OCI-LY7 (cell line): ENCODE results near the gene INPP5A. TPM values are rescaled to one million over a fixed set of nuclear protein-coding genes. Genes with fewer than 3 reads are reported as not detected.

Experiments used
- BruUV-seq: library from RNA; stranded (reverse); fragments of 400-500 nt; replicated peaks from 2 replicates; lab custom pipeline; 2021; lab: Mats Ljungman, UMichigan
- CTCF ChIA-PET: fragments of 300-600 bp; sonication (Branson Sonifier 250); formaldehyde crosslinking; loops from one replicate; lab custom pipeline; 2022; ENCODE audit warnings: antibody characterized with exemption; ENCODE audit not compliant: unreplicated experiment; lab: Charles Lee
- POLR2A ChIA-PET: fragments of 300-600 bp; sonication (Branson Sonifier 250); formaldehyde crosslinking; loops from one replicate; lab custom pipeline; 2022; ENCODE audit warnings: antibody characterized with exemption; lab: Charles Lee
- DNase-seq: peaks from one replicate; pipeline ENCODE4 v3.0.0-alpha.2; 2015; ENCODE audit warnings: low spot score
- H2AFZ ChIP-seq: fragments of 200-600 bp; sonication (generic), shearing (Covaris generic); 2 replicates; pipeline ENCODE4 v1.6.1; 2014; ENCODE audit warnings: mild to moderate bottlenecking, antibody characterized with exemption, low read length, moderate library complexity
- H3K27ac ChIP-seq: fragments of 200-600 bp; sonication (generic); 2 replicates; pipeline ENCODE4 v1.5.1; 2014; ENCODE audit warnings: mixed run types, low read depth, mild to moderate bottlenecking, moderate library complexity, low read length, inconsistent platforms; ENCODE audit not compliant: poor library complexity, severe bottlenecking
- H3K36me3 ChIP-seq: fragments of 200-600 bp; sonication (generic); 2 replicates; pipeline ENCODE4 v1.6.1; 2014; ENCODE audit warnings: mild to moderate bottlenecking, antibody characterized with exemption, low read length, moderate library complexity, mixed read lengths; ENCODE audit not compliant: insufficient read depth
- H3K4me1 ChIP-seq: fragments of 200-600 bp; sonication (generic); 2 replicates; pipeline ENCODE4 v1.5.1; 2014; ENCODE audit warnings: mild to moderate bottlenecking, low read length; ENCODE audit not compliant: insufficient read depth, poor library complexity, severe bottlenecking
- H3K4me2 ChIP-seq: fragments of 200-600 bp; sonication (generic); 2 replicates; pipeline ENCODE4 v1.6.1; 2014; ENCODE audit warnings: mild to moderate bottlenecking, low read length
- H3K4me3 ChIP-seq: fragments of 200-600 bp; sonication (generic); 2 replicates; pipeline ENCODE4 v1.5.1; 2014; ENCODE audit warnings: mild to moderate bottlenecking, low read depth, low read length; ENCODE audit not compliant: poor library complexity, severe bottlenecking
- H3K79me2 ChIP-seq: fragments of 200-600 bp; sonication (generic); 2 replicates; pipeline ENCODE4 v1.6.1; 2016; ENCODE audit warnings: low read depth, mild to moderate bottlenecking, low read length, moderate library complexity, mixed read lengths; ENCODE audit not compliant: insufficient read depth
- H3K9me2 ChIP-seq: fragments of 200-600 bp; sonication (generic); 2 replicates; pipeline ENCODE4 v1.6.1; 2016; ENCODE audit warnings: mild to moderate bottlenecking, low read length, mixed read lengths; ENCODE audit not compliant: insufficient read depth
- H3K9me3 ChIP-seq: fragments of 200-600 bp; sonication (generic); 2 replicates; pipeline ENCODE4 v1.6.1; 2014; ENCODE audit warnings: mild to moderate bottlenecking, mixed run types, low read length, mixed read lengths
- H4K20me1 ChIP-seq: fragments of 200-600 bp; sonication (generic); 2 replicates; pipeline ENCODE4 v1.6.1; 2014; ENCODE audit warnings: mild to moderate bottlenecking, antibody characterized with exemption, low read length, moderate library complexity, mixed read lengths; ENCODE audit not compliant: insufficient read depth
- EZH2phosphoT487 ChIP-seq: fragments of 200-600 bp; sonication (generic); IDR thresholded peaks from 2 replicates; pipeline ENCODE4 v1.6.1; 2018; ENCODE audit warnings: low read depth, borderline replicate concordance, mild to moderate bottlenecking, mixed run types, antibody characterized with exemption, low read length, moderate library complexity, mixed read lengths
- intact Hi-C: fragments of 100-400 bp; cut with micrococcal nuclease; formaldehyde crosslinking; loops from one replicate; pipeline ENCODE4 v1.10.0; 2022; ENCODE audit not compliant: unreplicated experiment
- total RNA-seq, 2 experiments: library from RNA; depleted of rRNA in 1 of 2; stranded (reverse); fragments of >200 nt in 1 of 2; shearing (Covaris generic) in 1 of 2; gene quantifications; 2 replicates each; pipeline ENCODE4 v1.2.3, GENCODE V29; 2014 to 2022
- TF ChIP-seq, protein P1 (sequence below): fragments of 200-600 bp; sonication (generic); conservative IDR thresholded peaks from 2 replicates; pipeline ENCODE4 v1.5.1; 2014; ENCODE audit warnings: mild to moderate bottlenecking, antibody characterized with exemption, low read length, moderate library complexity, mixed read lengths

INPP5A gene
- total RNA-seq, 2 experiments from 2014 or later: 14.5 to 18.4 TPM

DNA sequence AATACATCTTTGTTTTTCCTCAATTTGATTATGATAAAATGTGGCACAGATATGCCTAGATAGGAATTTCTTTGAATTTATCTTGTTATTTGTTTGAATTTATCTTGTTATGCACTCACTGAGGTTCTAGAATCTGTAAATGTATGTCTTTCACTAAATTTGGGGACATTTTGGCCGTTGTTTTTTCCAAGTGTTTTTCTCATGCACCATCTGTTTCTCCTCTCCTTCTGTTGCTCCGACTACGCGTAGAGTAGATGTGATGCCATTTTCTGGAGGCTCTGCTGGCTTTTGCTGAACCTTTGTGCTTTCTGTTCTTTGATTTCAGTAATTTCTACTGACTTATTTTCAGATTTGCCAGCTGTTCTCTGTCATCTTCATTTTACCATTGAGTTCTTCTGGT, 101.9 kb downstream of the INPP5A start:
- H3K4me3 ChIP-seq: no peak overlapping the region
- no peak overlapping the region for H3K4me2 ChIP-seq
- POLR2A ChIA-PET: no interaction called here
- H3K36me3 ChIP-seq: no peaks in the 10 kb centered on the region
- DNase-seq: no peak
- no peak overlapping the region for H2AFZ ChIP-seq
- no peaks in the 10 kb centered on the region for H3K9me2 ChIP-seq
- CTCF ChIA-PET: no interaction called here
- no peaks in the 10 kb centered on the region; the same call in 1 of the 2 replicates for H4K20me1 ChIP-seq
- H3K9me3 ChIP-seq: no peaks in the 10 kb centered on the region
- no TSS peak for BruUV-seq
- H3K4me1 ChIP-seq: no peaks in the 10 kb centered on the region
- intact Hi-C loops: loop anchor here (5.0 kb wide), 2 partner anchors 67 to 252 kb away; no protein-coding TSS in a partner anchor
- TF ChIP-seq, protein P1, sequence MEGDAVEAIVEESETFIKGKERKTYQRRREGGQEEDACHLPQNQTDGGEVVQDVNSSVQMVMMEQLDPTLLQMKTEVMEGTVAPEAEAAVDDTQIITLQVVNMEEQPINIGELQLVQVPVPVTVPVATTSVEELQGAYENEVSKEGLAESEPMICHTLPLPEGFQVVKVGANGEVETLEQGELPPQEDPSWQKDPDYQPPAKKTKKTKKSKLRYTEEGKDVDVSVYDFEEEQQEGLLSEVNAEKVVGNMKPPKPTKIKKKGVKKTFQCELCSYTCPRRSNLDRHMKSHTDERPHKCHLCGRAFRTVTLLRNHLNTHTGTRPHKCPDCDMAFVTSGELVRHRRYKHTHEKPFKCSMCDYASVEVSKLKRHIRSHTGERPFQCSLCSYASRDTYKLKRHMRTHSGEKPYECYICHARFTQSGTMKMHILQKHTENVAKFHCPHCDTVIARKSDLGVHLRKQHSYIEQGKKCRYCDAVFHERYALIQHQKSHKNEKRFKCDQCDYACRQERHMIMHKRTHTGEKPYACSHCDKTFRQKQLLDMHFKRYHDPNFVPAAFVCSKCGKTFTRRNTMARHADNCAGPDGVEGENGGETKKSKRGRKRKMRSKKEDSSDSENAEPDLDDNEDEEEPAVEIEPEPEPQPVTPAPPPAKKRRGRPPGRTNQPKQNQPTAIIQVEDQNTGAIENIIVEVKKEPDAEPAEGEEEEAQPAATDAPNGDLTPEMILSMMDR: no peak
- no peak for TF ChIP-seq EZH2phosphoT487
- H3K27ac ChIP-seq: no peak overlapping the region
- H3K79me2 ChIP-seq: no peaks in the 10 kb centered on the region

DNA sequence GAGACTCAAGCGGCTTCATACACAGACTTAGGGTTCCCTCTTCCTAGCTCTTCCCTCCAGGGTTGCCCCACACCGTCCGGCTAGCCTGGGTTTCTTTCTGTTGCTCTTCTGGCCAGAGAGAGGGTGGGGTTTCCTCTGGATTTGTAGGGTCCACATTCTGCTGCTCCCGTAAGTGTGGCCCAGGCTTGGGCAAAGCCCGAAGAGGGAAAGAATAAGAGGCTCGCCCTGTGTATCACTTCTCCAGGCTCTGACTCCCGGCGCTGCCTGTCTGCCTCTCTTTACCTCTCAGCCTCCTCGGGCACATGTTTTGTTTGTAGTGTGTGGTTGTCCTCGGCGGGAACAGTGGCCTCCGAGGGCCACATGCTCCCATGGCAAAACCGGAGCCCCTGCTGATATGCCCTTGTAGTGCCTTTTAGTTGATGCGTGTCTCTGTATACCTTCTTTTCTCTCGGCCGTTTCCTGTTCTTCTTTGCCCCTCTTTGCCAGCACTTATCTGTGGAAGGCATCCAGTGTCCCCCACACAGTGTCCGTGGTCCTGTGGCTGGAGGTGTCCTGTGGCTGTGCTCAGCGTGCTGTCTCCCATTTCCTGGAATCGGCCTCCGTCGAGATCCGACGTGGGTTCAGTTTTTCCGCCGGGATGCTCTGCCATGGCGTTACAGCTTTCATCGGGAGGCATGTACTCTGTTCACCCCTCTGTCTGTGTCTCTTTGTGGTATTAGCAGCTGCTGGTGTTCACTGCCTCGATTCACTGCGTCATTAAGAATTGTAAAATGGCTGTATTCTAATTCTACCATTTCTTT, 102.9 kb downstream of the INPP5A start:
- Histone ChIP-seq H3K4me3 (no peak overlapping the region), H3K4me2 (no peak overlapping the region), H3K9me2 (no peaks in the 10 kb centered on the region), H3K4me1 (no peaks in the 10 kb centered on the region), H4K20me1 (no peaks in the 10 kb centered on the region; the same call in 1 of the 2 replicates), H3K79me2 (no peaks in the 10 kb centered on the region), H3K36me3 (no peaks in the 10 kb centered on the region), H3K27ac (no peak overlapping the region), H2AFZ (no peak overlapping the region), H3K9me3 (no peaks in the 10 kb centered on the region)
- intact Hi-C loops: no loop called here
- TF ChIP-seq EZH2phosphoT487: no peak
- TF ChIP-seq, protein P1: no peak
- DNase-seq: no peak
- no TSS peak for BruUV-seq
- ChIA-PET CTCF (no interaction called here), POLR2A (no interaction called here)

DNA sequence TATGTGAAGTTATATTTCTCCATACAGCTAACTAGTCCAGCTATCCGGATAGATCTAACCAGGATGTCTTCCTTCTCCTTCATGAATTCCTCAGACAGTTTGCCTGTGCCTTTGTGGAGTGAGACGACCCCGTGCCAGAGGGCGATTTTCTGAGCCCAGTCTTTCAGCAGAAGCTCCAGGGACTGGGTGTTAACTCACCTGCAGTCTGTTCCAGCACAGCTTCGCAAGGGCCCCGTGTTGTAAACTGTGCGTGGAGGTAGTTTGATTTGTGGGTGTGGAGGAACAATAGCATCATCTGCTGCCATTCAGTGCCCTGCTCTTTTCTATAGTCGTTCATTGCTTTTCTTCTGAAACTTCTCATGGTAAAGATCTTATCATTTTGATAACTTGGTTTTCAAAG, 103.8 kb downstream of the INPP5A start:
- H3K4me2 ChIP-seq: no peak overlapping the region
- no peak overlapping the region for H3K4me3 ChIP-seq
- no peaks in the 10 kb centered on the region for H3K9me3 ChIP-seq
- TF ChIP-seq EZH2phosphoT487: no peak
- TF ChIP-seq, protein P1: no peak
- no peaks in the 10 kb centered on the region for H3K4me1 ChIP-seq
- no peak for DNase-seq
- POLR2A ChIA-PET: no interaction called here
- intact Hi-C loops: no loop called here
- no peak overlapping the region for H3K27ac ChIP-seq
- no peaks in the 10 kb centered on the region for H3K9me2 ChIP-seq
- BruUV-seq: no TSS peak
- no peak overlapping the region for H2AFZ ChIP-seq
- no peaks in the 10 kb centered on the region for H3K36me3 ChIP-seq
- H4K20me1 ChIP-seq: no peaks in the 10 kb centered on the region; the same call in 1 of the 2 replicates
- CTCF ChIA-PET: no interaction called here
- no peaks in the 10 kb centered on the region for H3K79me2 ChIP-seq
